Duodenal mucosa (tissue), 2 donors: ENCODE measurements around the gene WWOX.
"Not testable (repeated sequence)": the region's sequence is repeated elsewhere in the genome, so short reads cannot be mapped to it uniquely, and the experiment has no call there.

Experiments
- H3K27ac ChIP-seq: one replicate; pipeline ENCODE4 v1.7.0; 2013; ENCODE audit warnings: low read depth, low read length
- H3K27me3 ChIP-seq, 2 donors: one replicate each; pipeline ENCODE4 v1.7.0; 2013; ENCODE audit warnings: low read length in 2 of 2, control low read depth in 1 of 2; ENCODE audit not compliant: insufficient read depth in 2 of 2, control insufficient read depth in 1 of 2
- H3K36me3 ChIP-seq, 2 donors: one replicate each; pipeline ENCODE4 v1.7.0; 2013; ENCODE audit warnings: low read length in 2 of 2, control low read depth in 1 of 2; ENCODE audit not compliant: insufficient read depth in 2 of 2, control insufficient read depth in 1 of 2
- H3K4me1 ChIP-seq, 2 donors: one replicate each; pipeline ENCODE4 v1.7.0; 2013; ENCODE audit warnings: low read length in 2 of 2, control low read depth in 1 of 2; ENCODE audit not compliant: insufficient read depth in 2 of 2, control insufficient read depth in 1 of 2
- H3K4me3 ChIP-seq, 2 donors: one replicate each; pipeline ENCODE4 v1.7.0; 2013; ENCODE audit warnings: low read length in 2 of 2, low read depth in 1 of 2
- H3K9ac ChIP-seq, 2 donors: one replicate each; pipeline ENCODE4 v1.7.0; 2013; ENCODE audit warnings: low read length in 2 of 2, low read depth in 1 of 2
- H3K9me3 ChIP-seq, 2 donors: one replicate each; pipeline ENCODE4 v1.7.0; 2013; ENCODE audit warnings: low read length in 2 of 2, control low read depth in 1 of 2; ENCODE audit not compliant: control insufficient read depth in 1 of 2

Gene WWOX

DNA sequence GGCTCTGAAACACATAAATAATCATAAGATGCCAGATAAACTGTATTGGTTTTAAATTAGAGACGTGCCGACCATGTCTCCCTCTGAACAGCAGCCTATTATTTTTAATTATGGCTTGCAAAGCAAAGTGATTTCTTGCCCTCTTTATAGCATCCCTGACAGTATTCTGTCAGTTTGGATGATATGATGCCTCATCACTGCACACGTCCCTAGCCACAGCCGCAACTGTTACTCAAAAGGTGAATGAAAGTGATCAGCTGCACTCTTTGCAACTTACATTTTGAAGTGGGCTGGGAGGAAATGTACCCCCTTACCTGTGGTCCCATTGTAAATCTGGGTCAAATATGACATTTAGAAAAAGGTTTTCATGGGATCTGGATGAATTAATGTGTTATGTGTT is 1111.2 kb downstream of the WWOX start:
- Histone ChIP-seq H3K4me1 (no peaks in the 10 kb centered on the region), H3K27ac (no peak overlapping the region), H3K4me3 (no peak overlapping the region), H3K9ac (no peak overlapping the region), H3K27me3 (no peaks in the 10 kb centered on the region), H3K36me3 (no peaks in the 10 kb centered on the region), H3K9me3 (peaks cover 0 to 3% of the 10 kb centered on the region in 2 donors)

GRCh38 chr16:79211586-79211985 is 1112.1 kb downstream of the WWOX start:
- Histone ChIP-seq H3K27me3 (no peaks in the 10 kb centered on the region), H3K27ac (no peak overlapping the region), H3K36me3 (no peaks in the 10 kb centered on the region), H3K4me1 (no peaks in the 10 kb centered on the region), H3K4me3 (no peak overlapping the region), H3K9me3 (peaks cover 0 to 3% of the 10 kb centered on the region in 2 donors), H3K9ac (no peak overlapping the region)

DNA sequence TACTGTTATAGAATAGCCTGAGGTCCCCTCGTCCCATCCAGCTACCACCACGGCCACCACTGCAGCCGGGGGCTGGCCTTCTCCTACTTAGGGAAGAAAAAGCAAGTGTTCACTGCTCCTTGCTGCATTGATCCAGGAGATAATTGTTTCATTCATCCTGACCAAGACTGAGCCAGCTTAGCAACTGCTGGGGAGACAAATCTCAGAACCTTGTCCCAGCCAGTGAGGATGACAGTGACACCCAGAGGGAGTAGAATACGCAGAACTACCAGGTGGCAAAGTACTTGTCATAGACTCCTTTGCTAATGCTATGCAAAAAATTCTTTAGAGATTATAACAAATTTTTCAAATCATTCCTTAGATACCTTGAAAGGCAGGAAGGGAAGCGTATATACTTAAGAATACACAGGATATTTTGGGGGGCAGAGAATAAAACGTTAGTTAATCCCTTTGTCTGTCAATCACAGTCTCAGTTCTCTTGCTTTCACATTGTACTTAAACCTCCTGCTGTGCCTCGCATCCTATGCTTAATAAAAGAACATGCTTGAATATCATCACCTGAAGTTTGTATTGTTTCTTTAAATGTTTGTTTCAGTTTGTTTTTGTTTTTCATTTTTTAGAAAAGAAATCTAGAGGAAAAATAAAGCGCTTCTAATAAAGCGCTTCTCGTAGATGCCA is 1112.8 kb downstream of the WWOX start:
- Histone ChIP-seq H3K4me3 (no peak overlapping the region), H3K27me3 (no peaks in the 10 kb centered on the region), H3K27ac (no peak overlapping the region), H3K4me1 (peaks cover 0 to 2% of the 10 kb centered on the region in 2 donors), H3K9me3 (peaks cover 0 to 3% of the 10 kb centered on the region in 2 donors), H3K9ac (no peak overlapping the region), H3K36me3 (no peaks in the 10 kb centered on the region)

DNA sequence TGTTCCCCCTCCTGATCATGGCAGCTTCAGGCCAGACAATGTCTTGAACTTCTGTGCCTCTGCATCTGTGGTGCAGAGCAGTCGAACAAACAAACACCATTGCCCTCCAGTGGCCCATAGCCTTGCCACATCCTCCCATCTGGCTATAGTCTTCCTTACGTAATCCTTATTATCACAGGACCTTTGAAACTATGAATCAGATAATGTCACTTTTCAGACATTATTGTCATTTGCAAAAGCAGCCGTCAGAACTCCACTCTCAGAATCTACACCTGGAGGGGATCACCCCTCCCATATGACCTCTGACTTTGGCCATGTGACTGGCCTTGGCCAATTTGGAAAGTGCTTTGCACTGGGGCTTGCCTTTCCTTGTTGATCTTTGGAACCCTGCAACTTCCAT is 1113.8 kb downstream of the WWOX start:
- Histone ChIP-seq H3K27ac (no peak overlapping the region), H3K27me3 (no peaks in the 10 kb centered on the region), H3K36me3 (no peaks in the 10 kb centered on the region), H3K9ac (no peak overlapping the region), H3K9me3 (peaks cover 0 to 3% of the 10 kb centered on the region in 2 donors), H3K4me3 (no peak overlapping the region), H3K4me1 (peaks cover 0 to 9% of the 10 kb centered on the region in 2 donors)

DNA sequence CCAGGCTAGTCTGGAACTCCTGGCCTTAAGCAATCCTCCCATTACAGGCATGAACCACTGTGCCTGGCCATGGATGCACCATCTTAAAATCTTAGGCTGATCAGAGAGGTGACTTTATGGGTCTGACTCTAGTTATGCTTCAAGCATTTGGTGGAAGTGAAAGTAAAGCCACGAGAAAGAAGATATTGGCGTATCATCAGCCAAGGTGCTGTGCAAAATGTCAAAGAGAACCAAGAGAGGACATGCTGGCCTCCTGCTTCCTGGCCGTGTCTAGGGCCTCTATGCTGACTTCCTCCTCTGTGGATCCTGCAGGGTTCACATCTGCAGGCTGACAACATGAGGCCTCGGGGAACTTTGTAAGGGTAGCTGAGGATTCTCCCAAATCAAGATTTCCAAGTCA is 1115.8 kb downstream of the WWOX start:
- Histone ChIP-seq H3K4me3 (no peak overlapping the region), H3K27ac (no peak overlapping the region), H3K4me1 (peaks cover 0 to 14% of the 10 kb centered on the region in 2 donors), H3K27me3 (no peaks in the 10 kb centered on the region), H3K36me3 (no peaks in the 10 kb centered on the region), H3K9ac (no peak overlapping the region), H3K9me3 (peaks cover 0 to 3% of the 10 kb centered on the region in 2 donors)

DNA sequence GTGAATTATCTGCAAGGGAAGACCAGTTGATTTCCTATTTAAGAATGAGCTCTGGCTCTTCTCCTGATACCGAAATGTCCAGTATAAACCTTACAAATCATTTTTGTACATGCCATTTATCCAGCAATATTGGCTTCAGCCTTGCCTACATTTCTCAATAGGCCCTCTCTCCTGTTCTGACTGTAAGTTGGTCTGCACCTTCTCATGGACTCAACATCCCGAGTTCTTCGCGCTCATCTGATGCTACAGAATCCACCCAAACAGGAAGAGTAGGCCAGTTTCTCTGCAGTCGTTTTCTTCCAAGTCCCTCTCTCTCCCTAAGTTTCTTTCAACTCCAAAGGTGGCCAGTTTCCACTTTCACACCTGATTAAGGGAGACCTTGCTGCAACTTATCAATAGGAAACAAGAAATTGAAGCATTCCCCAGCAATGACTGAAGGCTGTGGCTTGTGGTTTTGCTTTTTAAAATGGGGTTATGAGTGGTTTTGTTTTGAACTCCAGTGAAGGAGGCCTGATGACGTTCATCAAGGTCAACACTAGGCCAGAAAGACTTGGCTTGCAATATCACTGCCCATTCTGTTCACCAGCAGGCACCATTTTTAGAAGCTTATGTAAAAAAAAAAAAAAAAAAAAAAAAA is 1118.0 kb downstream of the WWOX start:
- no peak overlapping the region for H3K9ac ChIP-seq
- no peak overlapping the region for H3K27ac ChIP-seq
- H3K36me3 ChIP-seq = no peaks in the 10 kb centered on the region
- peaks cover 0 to 3% of the 10 kb centered on the region in 2 donors for H3K9me3 ChIP-seq
- H3K4me1 ChIP-seq = peaks cover 0 to 14% of the 10 kb centered on the region in 2 donors
- no peaks in the 10 kb centered on the region for H3K27me3 ChIP-seq
- H3K4me3 ChIP-seq = no peak overlapping the region

- H3K9me3 ChIP-seq = peaks cover 0 to 3% of the 10 kb centered on the region in 2 donors
- no peak overlapping the region for H3K27ac ChIP-seq
- H3K9ac ChIP-seq = no peak overlapping the region
- no peaks in the 10 kb centered on the region for H3K27me3 ChIP-seq
- H3K4me1 ChIP-seq = peaks cover 0 to 14% of the 10 kb centered on the region in 2 donors
- H3K4me3 ChIP-seq = no peak overlapping the region
- H3K36me3 ChIP-seq = no peaks in the 10 kb centered on the region
These were observed 1118.9 kb downstream of the WWOX start for GRCh38 chr16:79218351-79218750.

GRCh38 chr16:79225994-79226393 is 1126.5 kb downstream of the WWOX start:
- not testable (repeated sequence) for H3K4me1 ChIP-seq, H3K9ac ChIP-seq, H3K27me3 ChIP-seq, H3K27ac ChIP-seq, H3K4me3 ChIP-seq, H3K36me3 ChIP-seq, H3K9me3 ChIP-seq

DNA sequence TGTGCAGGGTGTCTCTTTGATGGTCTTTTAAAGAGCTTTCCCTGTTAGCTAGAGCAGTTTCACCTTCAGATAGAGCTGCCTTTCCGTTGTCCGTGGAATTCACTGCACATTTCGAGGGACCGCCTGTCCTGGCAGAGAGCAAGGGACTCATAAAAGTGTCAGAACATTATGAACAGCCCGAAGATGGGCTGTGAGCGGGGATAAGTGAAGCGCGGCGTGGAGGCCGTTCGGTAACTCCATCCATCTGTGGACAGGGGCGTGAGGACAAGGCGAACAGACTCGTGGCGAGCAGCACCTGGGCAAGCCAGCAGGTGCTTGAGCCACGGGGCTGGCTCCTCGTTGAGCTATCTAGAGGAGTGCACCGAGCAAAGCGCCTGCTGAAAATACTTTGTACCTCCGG is 1129.9 kb downstream of the WWOX start:
- H3K4me1 ChIP-seq = no peaks in the 10 kb centered on the region
- no peak overlapping the region for H3K27ac ChIP-seq
- no peak overlapping the region for H3K9ac ChIP-seq
- H3K9me3 ChIP-seq = no peaks in the 10 kb centered on the region
- no peak overlapping the region for H3K4me3 ChIP-seq
- H3K36me3 ChIP-seq = no peaks in the 10 kb centered on the region
- H3K27me3 ChIP-seq = no peaks in the 10 kb centered on the region

- not testable (repeated sequence) for H3K9ac ChIP-seq, H3K27ac ChIP-seq
These were observed 1146.2 kb downstream of the WWOX start for GRCh38 chr16:79245700-79246099.

More at GRCh38 chr16:79245700-79246099, 1146.2 kb downstream of the WWOX start:
- H3K4me3 ChIP-seq, H3K27me3 ChIP-seq, H3K4me1 ChIP-seq, H3K36me3 ChIP-seq, H3K9me3 ChIP-seq: not testable (repeated sequence)
